Liver (tissue), 9 donors: ENCODE data around the gene SMOC2. TPM values are rescaled to one million over a fixed set of nuclear protein-coding genes. Genes with fewer than 3 reads are reported as not detected.

Experiments
- DNase-seq: peaks from one replicate; pipeline ENCODE4 v3.0.0-alpha.2; 2017; ENCODE audit warnings: low spot score
- H3K27ac ChIP-seq, 2 donors: one replicate each; pipeline ENCODE4 v1.7.0; 2013; ENCODE audit warnings: inconsistent platforms in 2 of 2, low read length in 2 of 2, control low read depth in 1 of 2, low read depth in 1 of 2, mild to moderate bottlenecking in 1 of 2
- H3K27me3 ChIP-seq, 4 donors: one replicate each; pipeline versions ENCODE4 v1.6.1 to v1.7.0; 2013; ENCODE audit warnings: low read length in 3 of 4, inconsistent platforms in 1 of 4, mild to moderate bottlenecking in 1 of 4, moderate library complexity in 1 of 4; ENCODE audit not compliant: control insufficient read depth in 4 of 4, insufficient read depth in 4 of 4
- H3K36me3 ChIP-seq, 4 donors: one replicate each; pipeline versions ENCODE4 v1.6.1 to v1.7.0; 2013; ENCODE audit warnings: low read length in 3 of 4, mild to moderate bottlenecking in 3 of 4, low read depth in 1 of 4, moderate library complexity in 1 of 4; ENCODE audit not compliant: control insufficient read depth in 4 of 4, insufficient read depth in 3 of 4
- H3K4me1 ChIP-seq, 4 donors: one replicate each; pipeline versions ENCODE4 v1.6.1 to v1.7.0; 2013; ENCODE audit warnings: low read length in 3 of 4, mild to moderate bottlenecking in 3 of 4, moderate library complexity in 1 of 4; ENCODE audit not compliant: control insufficient read depth in 4 of 4, insufficient read depth in 4 of 4
- H3K4me3 ChIP-seq, 3 donors: one replicate each; pipeline versions ENCODE4 v1.6.1 to v1.7.0; 2013; ENCODE audit warnings: low read length in 3 of 3, control low read depth in 1 of 3, low read depth in 1 of 3, mild to moderate bottlenecking in 1 of 3
- H3K9ac ChIP-seq, 2 donors: one replicate each; pipeline ENCODE4 v1.7.0; 2013; ENCODE audit warnings: low read length in 2 of 2, mild to moderate bottlenecking in 2 of 2, moderate library complexity in 2 of 2, control low read depth in 1 of 2, low read depth in 1 of 2
- H3K9me3 ChIP-seq, 4 donors: one replicate each; pipeline versions ENCODE4 v1.6.1 to v1.7.0; 2013; ENCODE audit warnings: low read length in 3 of 4; ENCODE audit not compliant: control insufficient read depth in 4 of 4
- EGR1 ChIP-seq, 2 donors: IDR thresholded peaks; 2 replicates each; pipeline ENCODE4 v1.6.1; 2016 to 2018; ENCODE audit warnings: antibody characterized with exemption in 2 of 2, low read depth in 2 of 2
- FOXA1 ChIP-seq: IDR thresholded peaks from 2 replicates; pipeline ENCODE4 v1.6.1; 2016; ENCODE audit warnings: antibody characterized with exemption
- FOXA2 ChIP-seq: IDR thresholded peaks from 2 replicates; pipeline ENCODE4 v1.6.1; 2016; ENCODE audit warnings: antibody characterized with exemption
- GABPA ChIP-seq, 2 donors: IDR thresholded peaks in 1 of 2; conservative IDR thresholded peaks in 1 of 2; 2 replicates each; pipeline ENCODE4 v1.6.1; 2016; ENCODE audit warnings: antibody characterized with exemption in 2 of 2, mild to moderate bottlenecking in 1 of 2, moderate library complexity in 1 of 2
- HNF4A ChIP-seq, 2 donors: conservative IDR thresholded peaks; 2 replicates each; pipeline ENCODE4 v1.6.1; 2016; ENCODE audit warnings: antibody characterized with exemption in 2 of 2, mild to moderate bottlenecking in 2 of 2
- HNF4G ChIP-seq: IDR thresholded peaks from 2 replicates; pipeline ENCODE4 v1.6.1; 2016; ENCODE audit warnings: antibody characterized with exemption
- JUND ChIP-seq, 2 donors: IDR thresholded peaks; 2 replicates each; pipeline ENCODE4 v1.6.1; 2016; ENCODE audit warnings: antibody characterized with exemption in 2 of 2
- NR2F2 ChIP-seq: IDR thresholded peaks from 2 replicates; pipeline ENCODE4 v1.6.1; 2016; ENCODE audit warnings: antibody characterized with exemption
- RAD21 ChIP-seq, 2 donors: IDR thresholded peaks; 2 replicates each; pipeline ENCODE4 v1.6.1; 2016; ENCODE audit warnings: antibody characterized with exemption in 2 of 2, mild to moderate bottlenecking in 2 of 2
- RXRA ChIP-seq, 2 donors: IDR thresholded peaks; 2 replicates each; pipeline ENCODE4 v1.6.1; 2017 to 2018; ENCODE audit warnings: antibody characterized with exemption in 2 of 2, mild to moderate bottlenecking in 1 of 2
- TAF1 ChIP-seq: conservative IDR thresholded peaks from 2 replicates; pipeline ENCODE4 v1.6.1; 2016; ENCODE audit warnings: antibody characterized with exemption, mild to moderate bottlenecking
- YY1 ChIP-seq: IDR thresholded peaks from 2 replicates; pipeline ENCODE4 v1.6.1; 2016; ENCODE audit warnings: antibody characterized with exemption, mild to moderate bottlenecking
- WGBS: extraction: QIAGEN DNeasy Blood & Tissue Kit; methylation state at CpG from one replicate; pipeline ENCODE4 v1.1.7; 2013; 5-methylcytosine and 5-hydroxymethylcytosine counted together
- polyA plus RNA-seq, 2 donors: library from polyadenylated mRNA; stranded (reverse) in 1 of 2; unstranded in 1 of 2; fragments of 200-250 nt in 1 of 2; fragments of >200 nt in 1 of 2; fragmentation: Nextera tagmentation in 1 of 2; extraction: Ambion mirVana in 1 of 2; gene quantifications; one replicate each; pipeline versions ENCODE4 v1.2.1 to v1.2.3, GENCODE V29; 2013 to 2015
- total RNA-seq, 2 donors: library from RNA; depleted of rRNA; stranded (reverse); fragments of >200 nt; gene quantifications; one replicate each; pipeline ENCODE4 v1.2.3, GENCODE V29; 2014
- TF ChIP-seq, protein P1 (sequence below): IDR thresholded peaks from 2 replicates; pipeline ENCODE4 v1.6.1; 2016; ENCODE audit warnings: antibody characterized with exemption
- TF ChIP-seq, protein P2 (sequence below): IDR thresholded peaks from 2 replicates; pipeline ENCODE4 v1.6.1; 2016; ENCODE audit warnings: antibody characterized with exemption
- TF ChIP-seq, protein P3 (sequence below): IDR thresholded peaks from 2 replicates; pipeline ENCODE4 v1.6.1; 2016; ENCODE audit warnings: antibody characterized with exemption
- TF ChIP-seq, protein P4 (sequence below): IDR thresholded peaks from 2 replicates; pipeline ENCODE4 v1.6.1; 2016; ENCODE audit warnings: antibody characterized with exemption, mild to moderate bottlenecking
- donor health status: healthy.
- donor health status: healthy.
- donor health status: healthy.
- donor health status: healthy.
- donor health status: healthy.

SMOC2 gene
- total and polyA plus RNA-seq, 4 donors, result 0.23 to 1.9 (median 1.1) TPM

DNA sequence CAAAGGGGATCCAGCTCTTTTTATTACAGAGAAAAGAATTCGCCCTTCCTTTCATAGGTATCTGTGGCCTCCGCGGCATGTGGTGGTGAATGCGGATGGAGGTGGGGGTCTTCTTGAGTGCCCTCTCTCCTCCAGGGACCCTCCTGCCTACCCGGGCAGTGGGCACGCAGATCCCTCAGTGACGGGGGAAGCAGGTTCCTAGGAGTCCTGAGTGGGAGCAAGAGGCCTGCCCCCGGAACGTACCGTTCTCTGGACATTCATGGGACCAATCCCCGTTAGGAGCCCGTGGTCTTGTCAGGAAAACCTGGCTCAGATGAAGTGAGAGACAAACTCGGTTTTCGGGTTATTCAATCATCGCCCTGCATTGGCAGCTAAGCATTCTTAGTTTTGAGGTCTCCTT is 56.4 kb downstream of the SMOC2 start:
- WGBS, result 94% methylated on average over 15 of the region's 15 CpGs
- no peak overlapping the region for H3K9ac ChIP-seq
- no peak overlapping the region for H3K4me3 ChIP-seq
- no peak for DNase-seq
- peaks cover 0 to 5% (median 0%) of the 10 kb centered on the region in 4 donors for H3K27me3 ChIP-seq
- no peak overlapping the region for H3K27ac ChIP-seq
- TF ChIP-seq FOXA1, result no peak
- no peaks in the 10 kb centered on the region for H3K4me1 ChIP-seq
- no peaks in the 10 kb centered on the region for H3K9me3 ChIP-seq
- H3K36me3 ChIP-seq, result no peaks in the 10 kb centered on the region

DNA sequence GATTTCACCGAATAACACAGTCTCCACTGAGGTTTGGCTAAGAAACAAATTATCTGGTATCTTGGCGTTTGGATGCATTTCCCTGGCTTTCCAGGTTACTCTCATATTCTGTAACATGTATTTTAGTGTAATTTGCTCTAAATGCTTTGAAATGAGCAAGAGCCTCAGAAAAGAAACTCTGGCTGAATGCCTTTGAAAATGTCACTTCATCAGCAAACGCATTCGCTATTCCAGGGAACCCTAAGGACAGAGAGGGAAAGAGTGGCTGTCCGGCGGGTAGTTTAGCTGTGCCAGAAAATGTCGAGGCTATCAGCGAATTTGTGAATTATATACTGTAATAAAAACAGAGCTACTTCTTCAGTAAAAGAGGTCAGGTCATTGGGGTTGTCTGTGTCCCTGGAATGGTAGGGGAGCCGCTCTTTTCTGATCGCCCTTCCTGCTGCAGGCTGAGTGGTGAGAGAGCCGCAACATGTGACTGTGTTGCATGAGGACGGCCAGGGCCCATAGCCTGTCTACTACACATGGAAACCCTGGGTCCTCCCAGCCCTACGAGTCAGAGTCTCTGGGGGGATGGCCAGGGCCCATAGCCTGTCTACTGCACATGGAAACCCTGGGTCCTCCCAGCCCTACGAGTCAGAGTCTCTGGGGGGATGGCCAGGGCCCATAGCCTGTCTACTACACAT is 57.3 kb downstream of the SMOC2 start:
- H3K27me3 ChIP-seq, result peaks cover 0 to 5% (median 0%) of the 10 kb centered on the region in 4 donors
- no peak overlapping the region for H3K27ac ChIP-seq
- WGBS, result 82% methylated on average over 14 of the region's 14 CpGs
- H3K36me3 ChIP-seq, result no peaks in the 10 kb centered on the region
- H3K4me1 ChIP-seq, result no peaks in the 10 kb centered on the region
- no peak for TF ChIP-seq NR2F2
- TF ChIP-seq, protein P1, sequence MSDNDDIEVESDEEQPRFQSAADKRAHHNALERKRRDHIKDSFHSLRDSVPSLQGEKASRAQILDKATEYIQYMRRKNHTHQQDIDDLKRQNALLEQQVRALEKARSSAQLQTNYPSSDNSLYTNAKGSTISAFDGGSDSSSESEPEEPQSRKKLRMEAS, result no peak
- TF ChIP-seq TAF1, result no peak
- no peak for TF ChIP-seq EGR1 (IDR thresholded peaks at IDR 0.05; ENCODE audit: low read depth in 2 of 2)
- no peak for TF ChIP-seq GABPA (IDR thresholded peaks at IDR 0.05 in 1 of 2, conservative IDR thresholded peaks at IDR 0.05 in 1 of 2)
- TF ChIP-seq RXRA (IDR thresholded peaks at IDR 0.05), result no peak
- no peak for TF ChIP-seq RAD21 (IDR thresholded peaks at IDR 0.05)
- TF ChIP-seq HNF4G, result no peak
- TF ChIP-seq, protein P2, sequence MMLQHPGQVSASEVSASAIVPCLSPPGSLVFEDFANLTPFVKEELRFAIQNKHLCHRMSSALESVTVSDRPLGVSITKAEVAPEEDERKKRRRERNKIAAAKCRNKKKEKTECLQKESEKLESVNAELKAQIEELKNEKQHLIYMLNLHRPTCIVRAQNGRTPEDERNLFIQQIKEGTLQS, result no peak
- TF ChIP-seq HNF4A (conservative IDR thresholded peaks at IDR 0.05), result no peak
- no peak overlapping the region for H3K4me3 ChIP-seq
- H3K9me3 ChIP-seq, result no peaks in the 10 kb centered on the region
- no peak overlapping the region for H3K9ac ChIP-seq
- no peak for DNase-seq

DNA sequence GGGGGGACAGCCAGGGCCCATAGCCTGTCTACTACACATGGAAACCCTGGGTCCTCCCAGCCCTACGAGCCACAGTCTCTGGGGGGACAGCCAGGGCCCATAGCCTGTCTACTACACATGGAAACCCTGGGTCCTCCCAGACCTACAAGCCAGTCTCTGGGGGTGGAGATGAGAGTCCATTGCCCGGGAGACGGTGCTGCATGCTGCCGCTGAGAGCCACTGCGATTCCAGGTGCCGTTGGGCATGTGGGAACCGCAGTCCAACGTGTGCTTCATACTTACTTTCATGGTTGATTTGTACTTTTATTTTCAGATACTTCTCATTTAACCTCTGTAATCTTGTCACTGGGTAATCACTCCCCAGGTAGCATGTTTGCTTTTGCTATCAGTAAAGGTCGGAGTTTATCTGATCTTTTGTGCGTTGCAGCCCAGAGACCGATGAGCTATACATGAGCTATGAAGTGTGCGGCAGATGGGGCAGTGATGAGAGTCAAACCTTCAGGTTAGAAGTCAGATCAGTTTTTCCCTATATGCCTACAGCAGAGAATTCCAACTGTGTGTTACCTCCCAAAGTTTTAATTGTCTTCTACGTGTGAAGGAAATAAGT is 58.2 kb downstream of the SMOC2 start:
- H3K4me3 ChIP-seq, result no peak overlapping the region
- TF ChIP-seq GABPA (IDR thresholded peaks at IDR 0.05 in 1 of 2, conservative IDR thresholded peaks at IDR 0.05 in 1 of 2), result no peak
- no peak for TF ChIP-seq EGR1 (IDR thresholded peaks at IDR 0.05; ENCODE audit: low read depth in 2 of 2)
- TF ChIP-seq JUND (IDR thresholded peaks at IDR 0.05), result no peak
- no peak overlapping the region for H3K27ac ChIP-seq
- no peak overlapping the region for H3K9ac ChIP-seq
- H3K27me3 ChIP-seq, result peaks cover 0 to 5% (median 0%) of the 10 kb centered on the region in 4 donors
- no peaks in the 10 kb centered on the region for H3K4me1 ChIP-seq
- no peaks in the 10 kb centered on the region for H3K9me3 ChIP-seq
- no peaks in the 10 kb centered on the region for H3K36me3 ChIP-seq
- DNase-seq, result no peak
- WGBS, result 34% methylated on average over 13 of the region's 13 CpGs

DNA sequence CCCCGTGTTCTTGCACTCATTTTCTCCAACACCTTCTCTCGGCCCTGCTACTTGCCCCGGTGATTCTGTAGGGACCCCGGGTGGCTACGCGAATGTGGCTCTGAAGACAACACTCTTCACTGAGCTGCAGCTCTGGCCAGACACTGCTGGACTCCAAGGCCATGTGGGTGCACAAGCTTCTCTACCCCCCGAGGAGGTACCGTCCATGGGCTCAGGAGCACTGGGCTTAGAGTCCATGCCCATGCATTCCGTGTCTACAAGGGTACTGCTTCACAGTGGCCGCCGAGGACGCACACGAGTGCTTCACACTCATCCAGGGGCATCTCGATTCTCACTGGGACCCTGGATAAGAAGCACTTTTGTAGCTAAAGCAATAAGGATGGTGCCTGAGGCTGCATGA is 59.5 kb downstream of the SMOC2 start:
- Histone ChIP-seq H3K27ac (no peak overlapping the region), H3K9me3 (no peaks in the 10 kb centered on the region), H3K4me3 (no peak overlapping the region), H3K9ac (no peak overlapping the region), H3K36me3 (no peaks in the 10 kb centered on the region), H3K4me1 (no peaks in the 10 kb centered on the region), H3K27me3 (peaks cover 0 to 5% (median 0%) of the 10 kb centered on the region in 4 donors)
- 91% methylated on average over 14 of the region's 14 CpGs for WGBS
- DNase-seq, result no peak
- TF ChIP-seq RXRA (IDR thresholded peaks at IDR 0.05), result no peak
- TF ChIP-seq, protein P3, sequence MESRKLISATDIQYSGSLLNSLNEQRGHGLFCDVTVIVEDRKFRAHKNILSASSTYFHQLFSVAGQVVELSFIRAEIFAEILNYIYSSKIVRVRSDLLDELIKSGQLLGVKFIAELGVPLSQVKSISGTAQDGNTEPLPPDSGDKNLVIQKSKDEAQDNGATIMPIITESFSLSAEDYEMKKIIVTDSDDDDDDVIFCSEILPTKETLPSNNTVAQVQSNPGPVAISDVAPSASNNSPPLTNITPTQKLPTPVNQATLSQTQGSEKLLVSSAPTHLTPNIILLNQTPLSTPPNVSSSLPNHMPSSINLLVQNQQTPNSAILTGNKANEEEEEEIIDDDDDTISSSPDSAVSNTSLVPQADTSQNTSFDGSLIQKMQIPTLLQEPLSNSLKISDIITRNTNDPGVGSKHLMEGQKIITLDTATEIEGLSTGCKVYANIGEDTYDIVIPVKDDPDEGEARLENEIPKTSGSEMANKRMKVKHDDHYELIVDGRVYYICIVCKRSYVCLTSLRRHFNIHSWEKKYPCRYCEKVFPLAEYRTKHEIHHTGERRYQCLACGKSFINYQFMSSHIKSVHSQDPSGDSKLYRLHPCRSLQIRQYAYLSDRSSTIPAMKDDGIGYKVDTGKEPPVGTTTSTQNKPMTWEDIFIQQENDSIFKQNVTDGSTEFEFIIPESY, result no peak
- TF ChIP-seq RAD21 (IDR thresholded peaks at IDR 0.05), result no peak
- no peak for TF ChIP-seq HNF4A (conservative IDR thresholded peaks at IDR 0.05)
- no peak for TF ChIP-seq HNF4G
- no peak for TF ChIP-seq EGR1 (IDR thresholded peaks at IDR 0.05; ENCODE audit: low read depth in 2 of 2)
- TF ChIP-seq, protein P2, result no peak
- no peak for TF ChIP-seq JUND (IDR thresholded peaks at IDR 0.05)
- TF ChIP-seq FOXA2, result no peak
- no peak for TF ChIP-seq NR2F2
- no peak for TF ChIP-seq YY1
- TF ChIP-seq, protein P4, sequence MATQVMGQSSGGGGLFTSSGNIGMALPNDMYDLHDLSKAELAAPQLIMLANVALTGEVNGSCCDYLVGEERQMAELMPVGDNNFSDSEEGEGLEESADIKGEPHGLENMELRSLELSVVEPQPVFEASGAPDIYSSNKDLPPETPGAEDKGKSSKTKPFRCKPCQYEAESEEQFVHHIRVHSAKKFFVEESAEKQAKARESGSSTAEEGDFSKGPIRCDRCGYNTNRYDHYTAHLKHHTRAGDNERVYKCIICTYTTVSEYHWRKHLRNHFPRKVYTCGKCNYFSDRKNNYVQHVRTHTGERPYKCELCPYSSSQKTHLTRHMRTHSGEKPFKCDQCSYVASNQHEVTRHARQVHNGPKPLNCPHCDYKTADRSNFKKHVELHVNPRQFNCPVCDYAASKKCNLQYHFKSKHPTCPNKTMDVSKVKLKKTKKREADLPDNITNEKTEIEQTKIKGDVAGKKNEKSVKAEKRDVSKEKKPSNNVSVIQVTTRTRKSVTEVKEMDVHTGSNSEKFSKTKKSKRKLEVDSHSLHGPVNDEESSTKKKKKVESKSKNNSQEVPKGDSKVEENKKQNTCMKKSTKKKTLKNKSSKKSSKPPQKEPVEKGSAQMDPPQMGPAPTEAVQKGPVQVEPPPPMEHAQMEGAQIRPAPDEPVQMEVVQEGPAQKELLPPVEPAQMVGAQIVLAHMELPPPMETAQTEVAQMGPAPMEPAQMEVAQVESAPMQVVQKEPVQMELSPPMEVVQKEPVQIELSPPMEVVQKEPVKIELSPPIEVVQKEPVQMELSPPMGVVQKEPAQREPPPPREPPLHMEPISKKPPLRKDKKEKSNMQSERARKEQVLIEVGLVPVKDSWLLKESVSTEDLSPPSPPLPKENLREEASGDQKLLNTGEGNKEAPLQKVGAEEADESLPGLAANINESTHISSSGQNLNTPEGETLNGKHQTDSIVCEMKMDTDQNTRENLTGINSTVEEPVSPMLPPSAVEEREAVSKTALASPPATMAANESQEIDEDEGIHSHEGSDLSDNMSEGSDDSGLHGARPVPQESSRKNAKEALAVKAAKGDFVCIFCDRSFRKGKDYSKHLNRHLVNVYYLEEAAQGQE, result no peak
